Smooth muscle cell of trachea (primary cell): ENCODE data around the gene BIN1. TPM values are rescaled to one million over a fixed set of nuclear protein-coding genes. Genes with fewer than 3 reads are reported as not detected.

Experiments
- total RNA-seq: library from RNA; depleted of rRNA; stranded (reverse); fragments of >200 nt; gene quantifications from 2 replicates; pipeline ENCODE4 v1.2.1, GENCODE V29; 2014

BIN1 gene
- total RNA-seq, result 40.4 and 96.4 TPM in 2 replicates

GRCh38 chr2:127106991-127107621 is at the start of gene BIN1:
BIN1 (minus strand) TSS chr2:127107154; CDS start chr2:127106943, 211 bp downstream.

Other genes with a start within 250 kb of the BIN1 start
- gene TEX51, start 208.3 kb downstream of the BIN1 start, total RNA-seq, result not detected in 2 replicates
- under 0.01 TPM in 1 of 2 replicates, not detected in the other for gene CYP27C1, start 113.1 kb upstream of the BIN1 start, total RNA-seq
- gene ERCC3, start 187.0 kb upstream of the BIN1 start, total RNA-seq, result 39.4 and 55.7 TPM in 2 replicates